ENCODE results near the gene CHRND. TPM values are rescaled to one million over a fixed set of nuclear protein-coding genes. Genes with fewer than 3 reads are reported as not detected.

CHRND gene
- total RNA-seq, 2 experiments from 2014 or later = not detected

- Mint-ChIP-seq H3K4me1 (ENCODE audit: low read depth) (no peaks in the 10 kb centered on the region), H3K4me3 (no peak overlapping the region), H3K27me3 (peaks cover 2% of the 10 kb centered on the region), H3K36me3 (no peaks in the 10 kb centered on the region), H3K9me3 (no peaks in the 10 kb centered on the region), H3K27ac (no peak overlapping the region)
- DNase-seq = no peak
- intact Hi-C loops (cut with micrococcal nuclease) = no loop called here
- ChIA-PET POLR2A (no interaction called here), CTCF (no interaction called here)
Observed at GRCh38 chr2:232538671-232539070, 12.7 kb downstream of the CHRND start.

GRCh38 chr2:232539298-232540231, 13.6 kb downstream of the CHRND start, which contains the start of gene CHRNG:
Gene CHRNG (plus strand): TSS chr2:232539692. CDS start chr2:232539748, 56 bp downstream.
- Mint-ChIP-seq H3K27me3 (peaks cover 2% of the 10 kb centered on the region), H3K36me3 (no peaks in the 10 kb centered on the region), H3K4me1 (ENCODE audit: low read depth) (no peaks in the 10 kb centered on the region), H3K9me3 (no peaks in the 10 kb centered on the region), H3K4me3 (no peak within 1 kb of the TSS), H3K27ac (no peak within 1 kb of the TSS)
- no peak for DNase-seq
- intact Hi-C loops (cut with micrococcal nuclease) = no loop called here
- CTCF ChIA-PET = no interaction called here
- POLR2A ChIA-PET = interaction anchor here (1.0 kb wide), 2 partner anchors 8 to 12 kb away, joined by 3 read pairs; no protein-coding TSS in a partner anchor

- Mint-ChIP-seq H3K9me3 (no peaks in the 10 kb centered on the region), H3K27me3 (peaks cover 2% of the 10 kb centered on the region), H3K4me3 (no peak overlapping the region), H3K27ac (no peak overlapping the region), H3K4me1 (ENCODE audit: low read depth) (peaks cover 2% of the 10 kb centered on the region), H3K36me3 (peaks cover 3% of the 10 kb centered on the region)
- intact Hi-C loops (cut with micrococcal nuclease) = no loop called here
- CTCF ChIA-PET = no interaction called here
- peak; percentile 6 for DNase-seq
- POLR2A ChIA-PET = interaction anchor here (1.0 kb wide), 2 partner anchors 9 to 11 kb away, joined by 3 read pairs; no protein-coding TSS in a partner anchor
Observed at GRCh38 chr2:232540441-232541041, 14.6 kb downstream of the CHRND start.

- Mint-ChIP-seq H3K27ac (no peak overlapping the region), H3K27me3 (peaks cover under 1% of the 10 kb centered on the region), H3K4me1 (ENCODE audit: low read depth) (peaks cover 3% of the 10 kb centered on the region), H3K9me3 (no peaks in the 10 kb centered on the region), H3K36me3 (peaks cover 4% of the 10 kb centered on the region), H3K4me3 (no peak overlapping the region)
- peak; percentile 8 for DNase-seq
- POLR2A ChIA-PET = no interaction called here
- intact Hi-C loops (cut with micrococcal nuclease) = no loop called here
- CTCF ChIA-PET = no interaction called here
Observed at GRCh38 chr2:232541195-232541960, 15.4 kb downstream of the CHRND start.

DNA sequence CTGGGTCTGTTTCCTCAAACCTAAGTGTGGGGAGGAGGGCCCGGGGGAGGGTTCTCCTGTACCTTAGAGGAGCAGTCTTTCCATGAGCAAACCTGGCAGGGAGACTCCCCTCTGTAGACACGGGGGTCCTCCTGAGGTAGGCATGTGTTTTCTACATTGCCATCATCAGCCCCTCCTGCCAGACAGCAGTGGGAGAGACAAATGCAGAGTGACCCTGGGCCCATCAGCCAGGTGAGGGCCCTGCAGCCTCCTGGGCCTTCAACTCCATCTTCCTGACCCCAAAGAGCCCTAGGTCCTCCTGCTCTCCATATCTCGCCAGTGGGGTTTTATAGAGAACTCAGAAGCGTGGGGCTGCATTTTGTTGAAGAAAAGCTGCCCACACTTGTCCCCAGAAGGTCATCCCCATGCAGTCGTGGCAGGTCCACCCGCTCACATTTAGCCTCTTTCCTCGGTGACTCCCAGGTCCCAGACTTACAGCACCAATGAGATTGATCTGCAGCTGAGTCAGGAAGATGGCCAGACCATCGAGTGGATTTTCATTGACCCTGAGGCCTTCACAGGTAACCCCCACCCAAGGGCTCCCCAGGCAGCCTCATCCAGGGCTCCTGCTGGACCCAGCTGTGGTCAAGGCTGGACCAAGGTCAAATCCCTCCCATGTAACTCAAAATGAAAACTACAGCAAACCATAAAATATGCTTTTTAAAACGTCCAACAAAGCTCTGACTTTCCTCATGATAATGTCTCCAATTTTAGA, 16.2 kb downstream of the CHRND start:
- intact Hi-C loops (cut with micrococcal nuclease) = no loop called here
- Mint-ChIP-seq H3K36me3 (peaks cover 9% of the 10 kb centered on the region), H3K4me1 (ENCODE audit: low read depth) (peaks cover 6% of the 10 kb centered on the region), H3K4me3 (no peak overlapping the region), H3K27ac (no peak overlapping the region), H3K27me3 (no peaks in the 10 kb centered on the region), H3K9me3 (no peaks in the 10 kb centered on the region)
- ChIA-PET CTCF (no interaction called here), POLR2A (no interaction called here)
- peak; percentile 7 for DNase-seq

GRCh38 chr2:232542715-232543467, 16.9 kb downstream of the CHRND start:
- peak; percentile 7 for DNase-seq
- ChIA-PET POLR2A (no interaction called here), CTCF (no interaction called here)
- intact Hi-C loops (cut with micrococcal nuclease) = no loop called here
- Mint-ChIP-seq H3K36me3 (peaks cover 16% of the 10 kb centered on the region), H3K27ac (no peak overlapping the region), H3K9me3 (no peaks in the 10 kb centered on the region), H3K27me3 (no peaks in the 10 kb centered on the region), H3K4me1 (ENCODE audit: low read depth) (peaks cover 13% of the 10 kb centered on the region), H3K4me3 (no peak overlapping the region)

GRCh38 chr2:232543491-232543890, 17.5 kb downstream of the CHRND start:
- ChIA-PET POLR2A (no interaction called here), CTCF (no interaction called here)
- Mint-ChIP-seq H3K27ac (no peak overlapping the region), H3K4me1 (ENCODE audit: low read depth) (peaks cover 19% of the 10 kb centered on the region), H3K4me3 (no peak overlapping the region), H3K9me3 (peaks cover under 1% of the 10 kb centered on the region), H3K36me3 (peaks cover 21% of the 10 kb centered on the region), H3K27me3 (no peaks in the 10 kb centered on the region)
- intact Hi-C loops (cut with micrococcal nuclease) = no loop called here
- DNase-seq = peak; percentile 5

DNA sequence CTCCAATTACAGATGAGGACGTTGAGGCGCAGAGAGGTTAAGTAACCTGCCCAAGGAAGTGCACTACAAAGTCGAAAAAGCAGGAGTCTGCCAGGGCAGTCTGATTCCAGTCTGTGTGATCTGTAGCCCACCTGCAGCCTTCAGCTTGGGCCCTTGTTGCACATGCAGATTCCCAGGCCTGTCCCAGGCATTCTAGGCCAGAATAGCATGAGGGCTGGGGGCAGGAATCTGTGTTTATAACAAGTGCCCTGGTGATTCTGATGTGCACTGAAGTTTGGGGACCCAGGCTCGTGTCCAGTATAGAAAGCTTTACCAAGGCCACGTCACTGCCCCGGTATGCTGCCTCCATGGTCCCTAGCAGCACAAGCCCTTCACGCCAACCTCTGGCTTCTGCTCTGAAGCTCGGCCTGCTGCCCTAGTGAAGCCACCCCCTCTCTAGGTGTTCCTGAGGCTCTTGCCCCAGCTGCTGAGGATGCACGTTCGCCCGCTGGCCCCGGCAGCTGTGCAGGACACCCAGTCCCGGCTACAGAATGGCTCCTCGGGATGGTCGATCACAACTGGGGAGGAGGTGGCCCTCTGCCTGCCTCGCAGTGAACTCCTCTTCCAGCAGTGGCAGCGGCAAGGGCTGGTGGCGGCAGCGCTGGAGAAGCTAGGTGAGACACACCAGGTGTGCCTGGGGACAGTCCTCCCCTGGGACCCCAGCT, 18.1 kb downstream of the CHRND start:
- CTCF ChIA-PET = no interaction called here
- peaks cover 27% of the 10 kb centered on the region for H3K36me3 Mint-ChIP-seq
- no peak overlapping the region for H3K4me3 Mint-ChIP-seq
- POLR2A ChIA-PET = no interaction called here
- H3K4me1 Mint-ChIP-seq (ENCODE audit: low read depth) = peaks cover 25% of the 10 kb centered on the region
- no peaks in the 10 kb centered on the region for H3K27me3 Mint-ChIP-seq
- DNase-seq = peak; percentile 8
- intact Hi-C loops (cut with micrococcal nuclease) = no loop called here
- H3K9me3 Mint-ChIP-seq = peaks cover 6% of the 10 kb centered on the region
- no peak overlapping the region for H3K27ac Mint-ChIP-seq

- no peaks in the 10 kb centered on the region for H3K27me3 Mint-ChIP-seq
- H3K4me1 Mint-ChIP-seq (ENCODE audit: low read depth) = peaks cover 29% of the 10 kb centered on the region
- peaks cover 30% of the 10 kb centered on the region for H3K36me3 Mint-ChIP-seq
- POLR2A ChIA-PET = no interaction called here
- CTCF ChIA-PET = no interaction called here
- intact Hi-C loops (cut with micrococcal nuclease) = no loop called here
- DNase-seq = no peak
- no peak overlapping the region for H3K27ac Mint-ChIP-seq
- no peak overlapping the region for H3K4me3 Mint-ChIP-seq
- peaks cover 6% of the 10 kb centered on the region for H3K9me3 Mint-ChIP-seq
Observed at GRCh38 chr2:232544674-232545073, 18.7 kb downstream of the CHRND start.

DNA sequence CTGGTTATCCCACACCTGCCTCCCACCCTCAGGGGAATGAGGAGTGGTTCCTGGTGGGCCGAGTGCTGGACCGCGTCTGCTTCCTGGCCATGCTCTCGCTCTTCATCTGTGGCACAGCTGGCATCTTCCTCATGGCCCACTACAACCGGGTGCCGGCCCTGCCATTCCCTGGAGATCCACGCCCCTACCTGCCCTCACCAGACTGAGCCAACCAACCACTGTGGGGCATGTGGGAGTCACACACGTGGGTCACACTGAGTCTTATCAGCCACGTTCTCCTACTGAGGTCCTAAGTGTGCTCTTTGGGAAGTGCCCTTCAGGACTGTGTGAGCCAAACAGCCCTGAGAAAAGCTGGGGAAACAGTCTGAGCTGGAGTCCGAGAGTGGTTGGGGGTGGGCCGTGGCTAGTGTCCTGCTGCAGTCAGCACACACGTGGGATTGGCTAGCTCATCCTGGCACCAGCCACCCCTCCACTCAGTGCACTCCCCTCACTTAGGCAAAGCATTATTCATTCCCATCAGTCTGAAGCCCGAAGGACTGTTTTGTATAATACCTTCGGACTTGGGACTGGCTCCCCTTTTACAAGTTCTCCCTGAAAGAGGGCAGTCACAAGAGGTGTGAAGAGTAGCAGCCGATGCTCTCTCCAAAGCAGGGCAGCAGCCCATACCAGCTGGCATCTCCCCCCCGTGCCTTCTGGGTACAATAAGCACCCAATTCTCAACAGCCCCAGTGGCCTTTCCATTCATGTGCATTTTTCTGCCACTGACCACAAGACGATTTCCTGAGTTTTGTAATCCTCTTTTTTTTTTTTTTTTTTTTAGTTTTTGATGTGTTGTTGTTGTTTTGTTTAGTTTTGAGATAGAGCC, 19.8 kb downstream of the CHRND start:
- CTCF ChIA-PET = no interaction called here
- intact Hi-C loops (cut with micrococcal nuclease) = no loop called here
- H3K4me3 Mint-ChIP-seq = no peak overlapping the region
- no peaks in the 10 kb centered on the region for H3K27me3 Mint-ChIP-seq
- peaks cover 31% of the 10 kb centered on the region for H3K4me1 Mint-ChIP-seq (ENCODE audit: low read depth)
- H3K27ac Mint-ChIP-seq = no peak overlapping the region
- peaks cover 32% of the 10 kb centered on the region for H3K36me3 Mint-ChIP-seq
- DNase-seq = peak; percentile 4
- H3K9me3 Mint-ChIP-seq = peaks cover 6% of the 10 kb centered on the region
- POLR2A ChIA-PET = interaction anchor here (0.7 kb wide), 1 partner anchor 169 kb away, joined by 5 read pairs; no protein-coding TSS in a partner anchor

Data from activated CD4-positive, alpha-beta memory T cell treated with anti-CD3 and anti-CD28 coated beads for 36 hours (primary cell).